ENCODE measurements around the gene SUB1.
"Not testable (repeated sequence)": the region's sequence is repeated elsewhere in the genome, so short reads cannot be mapped to it uniquely, and the experiment has no call there.

The SUB1 gene

DNA sequence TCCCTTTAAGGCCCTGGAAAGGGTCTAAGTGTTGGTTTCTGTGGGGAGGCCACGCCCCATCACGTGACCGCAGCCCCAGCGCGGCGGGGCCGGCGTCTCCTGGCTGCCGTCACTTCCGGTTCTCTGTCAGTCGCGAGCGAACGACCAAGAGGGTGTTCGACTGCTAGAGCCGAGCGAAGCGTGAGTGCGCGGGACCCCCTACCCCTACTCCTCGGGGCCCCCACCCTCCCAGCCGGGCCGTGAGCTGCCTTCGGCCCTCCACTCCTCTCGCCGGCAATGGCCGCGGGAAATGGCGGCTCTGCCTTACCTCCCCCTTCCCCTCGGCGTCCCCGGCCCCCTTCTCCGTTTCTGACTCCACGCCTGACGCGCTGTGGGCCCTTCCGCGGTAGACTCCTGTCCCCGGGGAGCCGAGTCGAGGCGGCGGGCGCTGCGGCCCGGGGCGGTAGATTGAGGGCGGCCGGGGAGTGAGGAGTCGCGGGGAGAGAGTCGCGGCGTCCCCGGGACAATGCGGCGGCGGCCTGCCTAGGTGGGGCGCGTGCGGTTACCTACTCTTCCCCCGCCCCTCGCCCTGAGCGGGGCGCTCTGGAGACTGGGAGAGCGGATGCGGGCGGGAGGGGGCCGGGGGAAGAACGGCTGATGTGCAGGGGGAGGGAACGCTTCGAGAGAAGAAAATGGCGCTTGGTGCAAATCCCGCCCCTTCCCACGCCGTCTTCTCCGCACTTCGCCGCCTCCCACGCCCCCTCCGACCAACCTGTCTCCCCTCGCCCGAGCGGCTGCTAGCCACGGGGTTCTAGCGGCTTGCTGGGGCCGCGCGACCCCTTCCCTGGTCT, at the start of gene SUB1:
SUB1 (plus strand) TSS at position 112 of the 830 bp plus-strand sequence. CDS start 2,956 bp downstream, outside the sequence.
- peak; percentile 89 for DNase-seq (ENCODE audit: low spot score)
- TF ChIP-seq, protein P1, sequence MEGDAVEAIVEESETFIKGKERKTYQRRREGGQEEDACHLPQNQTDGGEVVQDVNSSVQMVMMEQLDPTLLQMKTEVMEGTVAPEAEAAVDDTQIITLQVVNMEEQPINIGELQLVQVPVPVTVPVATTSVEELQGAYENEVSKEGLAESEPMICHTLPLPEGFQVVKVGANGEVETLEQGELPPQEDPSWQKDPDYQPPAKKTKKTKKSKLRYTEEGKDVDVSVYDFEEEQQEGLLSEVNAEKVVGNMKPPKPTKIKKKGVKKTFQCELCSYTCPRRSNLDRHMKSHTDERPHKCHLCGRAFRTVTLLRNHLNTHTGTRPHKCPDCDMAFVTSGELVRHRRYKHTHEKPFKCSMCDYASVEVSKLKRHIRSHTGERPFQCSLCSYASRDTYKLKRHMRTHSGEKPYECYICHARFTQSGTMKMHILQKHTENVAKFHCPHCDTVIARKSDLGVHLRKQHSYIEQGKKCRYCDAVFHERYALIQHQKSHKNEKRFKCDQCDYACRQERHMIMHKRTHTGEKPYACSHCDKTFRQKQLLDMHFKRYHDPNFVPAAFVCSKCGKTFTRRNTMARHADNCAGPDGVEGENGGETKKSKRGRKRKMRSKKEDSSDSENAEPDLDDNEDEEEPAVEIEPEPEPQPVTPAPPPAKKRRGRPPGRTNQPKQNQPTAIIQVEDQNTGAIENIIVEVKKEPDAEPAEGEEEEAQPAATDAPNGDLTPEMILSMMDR (IDR thresholded peaks at IDR 0.05; ENCODE audit: extremely low read depth, insufficient read depth, missing control alignments) = peak; percentile 1
- in situ Hi-C loops (cut with MboI; ENCODE audit: low pct_unique_long_range_greater_than_20kb, low sequenced_read_pairs, unreplicated experiment) = no loop called here

DNA sequence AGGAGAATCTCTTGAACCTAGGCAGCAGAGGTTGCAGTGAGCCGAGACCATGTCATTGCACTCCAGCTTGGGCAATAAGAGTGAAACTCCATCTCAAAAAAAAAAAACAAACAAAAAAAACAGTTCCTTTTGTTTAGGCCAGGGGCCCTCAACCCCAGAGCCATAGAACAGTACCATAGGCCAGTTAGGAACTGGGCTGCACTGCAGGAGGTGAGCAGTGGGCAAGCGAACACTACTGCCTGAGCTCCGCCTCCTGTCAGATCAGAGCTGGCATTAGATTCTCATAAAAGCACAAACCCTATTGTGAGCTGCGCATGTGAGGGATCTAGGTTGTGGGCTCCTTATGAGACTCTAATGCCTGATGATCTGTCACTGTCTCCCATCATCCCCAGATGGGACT, 49.1 kb upstream of the SUB1 start:
- in situ Hi-C loops (cut with MboI; ENCODE audit: low pct_unique_long_range_greater_than_20kb, low sequenced_read_pairs, unreplicated experiment) = no loop called here
- DNase-seq (ENCODE audit: low spot score) = no peak
- TF ChIP-seq, protein P1 (IDR thresholded peaks at IDR 0.05; ENCODE audit: extremely low read depth, insufficient read depth, missing control alignments) = no peak

DNA sequence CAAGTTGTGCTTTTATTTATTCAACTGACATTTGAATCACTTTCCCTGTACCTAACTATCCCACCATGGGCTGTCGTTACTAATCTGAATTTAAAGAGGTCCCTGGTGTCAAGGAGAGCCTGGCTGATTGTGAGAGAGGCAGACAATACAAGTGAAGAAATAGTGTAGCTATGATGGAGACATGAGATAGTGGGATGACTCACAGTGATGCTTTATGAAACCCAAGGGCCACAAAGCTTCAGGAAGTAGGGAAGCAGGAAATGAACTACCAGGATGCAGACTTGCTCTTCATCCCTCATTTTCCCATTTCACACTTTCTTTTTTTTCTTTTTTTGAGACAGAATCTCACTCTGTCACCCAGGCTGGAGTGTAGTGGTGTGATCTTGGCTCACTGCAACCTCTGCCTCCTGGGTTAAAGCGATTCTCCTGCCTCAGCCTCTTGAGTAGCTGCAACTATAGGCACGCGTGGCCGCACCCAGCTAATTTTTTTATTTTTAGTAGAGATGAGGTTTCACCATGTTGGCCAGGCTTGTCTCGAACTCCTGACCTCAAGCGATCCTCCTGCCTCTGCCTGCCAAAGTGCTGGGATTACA, 47.8 kb upstream of the SUB1 start:
- in situ Hi-C loops (cut with MboI; ENCODE audit: low pct_unique_long_range_greater_than_20kb, low sequenced_read_pairs, unreplicated experiment); DNase-seq (ENCODE audit: low spot score): not testable (repeated sequence)

DNA sequence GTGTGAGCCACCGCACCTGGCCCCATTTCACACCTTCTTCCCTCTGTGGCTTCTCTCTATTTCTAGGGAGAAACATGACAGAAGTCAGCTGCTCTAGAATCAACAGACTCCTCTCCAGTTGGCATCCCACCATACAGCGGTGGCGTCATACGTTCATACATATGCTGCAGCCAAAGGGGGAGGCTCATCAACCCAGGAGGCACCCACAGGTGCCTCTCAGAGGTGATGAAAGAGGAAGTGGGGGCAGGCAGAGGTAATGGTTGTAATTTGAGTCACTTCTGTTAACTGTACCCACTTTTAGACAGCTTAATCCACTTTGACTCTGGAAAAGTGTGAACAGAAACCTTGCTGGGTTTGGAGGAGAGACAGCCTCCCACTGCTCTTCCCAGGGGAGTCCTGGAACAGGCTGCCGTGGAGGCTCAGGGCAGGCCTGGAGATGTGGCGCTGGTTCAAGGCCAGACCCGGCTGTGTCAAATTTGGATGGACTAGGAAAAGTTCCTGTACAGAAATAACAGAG, 47.3 kb upstream of the SUB1 start:
- peak; percentile 53 for DNase-seq (ENCODE audit: low spot score)
- in situ Hi-C loops (cut with MboI; ENCODE audit: low pct_unique_long_range_greater_than_20kb, low sequenced_read_pairs, unreplicated experiment) = no loop called here
- TF ChIP-seq, protein P1 (IDR thresholded peaks at IDR 0.05; ENCODE audit: extremely low read depth, insufficient read depth, missing control alignments) = no peak

DNA sequence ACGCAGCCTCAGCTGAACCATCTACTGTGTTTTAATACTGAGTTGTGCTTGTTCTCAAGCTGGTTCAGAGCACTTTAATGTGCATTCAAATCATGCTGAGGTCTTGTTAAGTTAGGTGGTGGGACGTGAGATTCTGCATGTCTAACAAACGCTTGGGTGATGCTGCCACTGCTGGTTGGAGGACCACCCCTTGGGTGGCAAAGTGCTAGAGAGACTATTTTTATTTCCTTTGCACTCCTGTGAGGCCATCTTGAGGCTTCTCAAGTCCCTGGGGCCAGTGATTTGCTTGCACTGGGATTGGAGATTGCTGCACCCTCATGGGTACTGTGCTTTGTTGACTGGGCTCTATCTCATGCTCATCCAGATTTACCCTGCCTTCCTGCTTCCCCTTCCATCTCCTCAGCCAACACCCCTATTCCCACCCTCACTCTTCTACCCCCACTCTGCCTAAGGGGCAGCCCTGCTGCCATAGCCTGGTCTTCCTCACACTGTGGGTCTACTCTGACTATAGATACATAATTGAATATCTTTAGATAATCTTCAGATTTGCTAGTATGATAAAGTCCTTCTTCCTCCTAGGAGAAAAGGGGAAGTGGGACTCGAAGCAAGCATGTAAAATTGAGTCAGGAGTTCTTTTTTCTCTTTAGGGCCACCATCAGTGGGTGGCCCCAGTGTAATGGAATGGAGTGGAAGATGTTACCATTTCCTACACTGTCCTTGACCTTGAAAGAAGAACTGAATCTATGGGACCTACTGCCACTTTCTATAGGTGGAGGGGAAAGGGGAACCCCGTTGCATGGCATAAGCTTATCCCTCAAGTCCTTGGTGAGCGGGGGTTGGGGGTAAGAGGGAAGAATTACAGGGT, 45.1 kb upstream of the SUB1 start:
- in situ Hi-C loops (cut with MboI; ENCODE audit: low pct_unique_long_range_greater_than_20kb, low sequenced_read_pairs, unreplicated experiment) = no loop called here
- TF ChIP-seq, protein P1 (IDR thresholded peaks at IDR 0.05; ENCODE audit: extremely low read depth, insufficient read depth, missing control alignments) = no peak
- no peak for DNase-seq (ENCODE audit: low spot score)

DNA sequence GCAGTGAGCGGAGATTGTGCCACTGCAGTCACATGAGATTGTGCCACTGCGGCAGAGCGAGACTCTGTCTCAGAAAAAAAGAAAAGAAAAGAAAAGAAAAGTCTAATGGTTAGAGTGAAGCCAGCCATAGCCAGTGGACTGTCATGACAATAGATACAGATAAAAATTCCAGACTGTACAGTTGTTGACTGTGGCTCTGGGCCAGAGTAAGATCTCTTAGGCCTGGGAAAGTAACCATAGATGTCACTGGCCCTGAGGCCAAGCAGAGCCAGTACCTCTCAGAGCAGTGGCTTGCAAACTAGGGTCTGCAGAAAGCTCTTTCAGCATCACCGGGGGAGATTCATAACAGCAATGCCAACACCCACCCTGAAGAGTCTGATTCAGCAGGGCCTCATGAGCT, 44.1 kb upstream of the SUB1 start:
- no peak for DNase-seq (ENCODE audit: low spot score)
- in situ Hi-C loops (cut with MboI; ENCODE audit: low pct_unique_long_range_greater_than_20kb, low sequenced_read_pairs, unreplicated experiment) = no loop called here
- TF ChIP-seq, protein P1 (IDR thresholded peaks at IDR 0.05; ENCODE audit: extremely low read depth, insufficient read depth, missing control alignments) = no peak

All from GM13977 (cell line).